T-helper 22 cell (primary cell): ENCODE data around the gene TMEM134.
"Not testable (repeated sequence)": the region's sequence is repeated elsewhere in the genome, so short reads cannot be mapped to it uniquely, and the experiment has no call there.

Source experiments
- DNase-seq: peaks from one replicate; pipeline ENCODE4 v3.0.0-alpha.2; 2020; ENCODE audit warnings: low read depth

Gene TMEM134

DNA sequence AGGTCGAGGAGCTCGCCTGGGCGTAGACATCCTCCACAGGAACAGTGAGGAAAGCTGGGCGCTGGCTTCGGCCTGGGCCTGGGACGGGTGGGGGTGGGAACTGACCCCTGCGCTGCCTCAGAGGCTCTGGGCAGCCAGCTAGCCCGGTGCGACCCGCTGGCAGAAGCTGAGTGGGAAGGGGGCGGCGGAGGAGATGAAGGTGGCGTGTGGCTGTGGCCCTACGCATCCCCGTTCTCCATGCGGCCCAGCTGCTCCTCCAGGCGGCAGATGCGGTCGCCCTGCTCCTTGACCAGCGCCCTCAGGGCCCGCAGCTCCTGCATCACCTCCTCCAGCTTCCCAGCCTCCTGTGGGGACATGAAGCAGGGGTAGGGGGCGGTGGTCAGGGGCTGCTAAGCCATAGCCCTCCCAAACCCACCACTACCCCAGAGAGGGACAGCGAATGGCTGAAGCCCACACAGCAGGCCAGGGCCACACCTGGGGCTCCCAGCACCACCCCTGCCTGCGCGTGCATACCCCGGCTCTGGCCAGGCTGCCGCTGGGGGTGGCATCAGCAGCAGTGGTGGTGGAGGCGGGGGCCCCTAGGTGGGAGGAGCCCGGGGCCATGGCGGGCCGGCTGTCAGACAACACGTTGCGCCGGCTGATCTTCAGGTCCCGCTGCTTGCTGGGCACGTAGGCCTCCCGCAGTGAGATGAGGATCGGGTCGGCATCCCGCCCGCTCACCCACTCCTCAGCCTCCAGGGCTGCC is 30.7 kb downstream of the TMEM134 start:
- peak; percentile 66 for DNase-seq

DNA sequence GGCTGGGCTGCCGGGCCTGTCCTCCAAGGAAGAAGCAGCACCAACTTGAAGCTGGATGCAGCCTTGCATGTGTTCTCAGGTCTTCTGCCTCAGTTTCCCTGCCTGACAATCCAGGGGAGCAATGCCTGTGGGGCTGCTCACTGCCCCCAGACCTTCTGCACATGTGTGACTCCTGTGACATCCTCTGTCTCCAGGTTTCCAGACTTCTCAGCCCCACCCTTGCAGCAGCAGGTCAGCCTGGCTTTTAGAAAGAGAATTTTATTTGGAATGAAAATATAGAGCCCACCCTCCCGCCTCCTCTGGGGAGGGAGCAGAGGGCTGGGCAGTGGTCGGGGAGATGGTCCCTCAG is 31.3 kb downstream of the TMEM134 start:
- DNase-seq, result no peak

DNA sequence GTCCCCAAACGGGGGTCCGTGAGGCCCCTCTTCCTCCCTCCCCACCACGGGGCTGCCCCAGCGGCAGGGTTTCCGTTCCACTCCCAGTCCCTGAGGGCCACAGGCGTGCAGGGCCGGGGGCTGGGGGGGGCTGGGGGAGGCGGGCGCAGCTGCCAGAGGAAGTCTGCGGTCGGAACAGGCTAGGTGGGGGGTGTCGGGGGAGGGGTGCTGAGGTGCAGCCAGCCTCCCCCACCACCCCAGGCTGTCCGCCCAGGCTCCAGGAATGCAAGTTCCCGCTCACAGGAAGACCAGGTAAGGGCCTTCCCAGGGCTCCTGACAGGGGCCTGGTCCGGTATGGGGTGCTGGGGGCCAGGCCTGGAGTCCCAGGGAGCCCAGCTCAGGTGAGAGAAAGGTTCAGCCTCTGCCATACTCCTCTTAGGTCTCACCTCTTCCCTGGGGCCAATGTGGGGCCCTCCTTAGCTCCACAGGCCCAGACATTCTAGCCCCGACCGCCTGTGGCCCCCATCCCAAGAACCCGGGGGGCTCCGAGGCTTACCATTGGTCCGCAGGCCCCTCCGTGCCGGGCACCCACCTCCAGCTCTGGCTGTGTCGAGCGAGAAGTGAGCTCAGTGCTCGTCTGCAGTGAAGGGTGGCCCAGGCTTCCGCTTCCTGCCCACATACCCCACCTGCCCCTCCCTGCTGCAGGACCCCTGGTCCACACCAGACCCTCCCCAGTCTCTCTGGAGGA is 31.8 kb downstream of the TMEM134 start, which contains the start of gene PTPRCAP:
Gene PTPRCAP, minus strand, starts transcription at position 601 of the 727 bp plus-strand sequence. Its CDS starts 63 bp downstream, at position 538.
- DNase-seq, result peak; percentile 77

DNA sequence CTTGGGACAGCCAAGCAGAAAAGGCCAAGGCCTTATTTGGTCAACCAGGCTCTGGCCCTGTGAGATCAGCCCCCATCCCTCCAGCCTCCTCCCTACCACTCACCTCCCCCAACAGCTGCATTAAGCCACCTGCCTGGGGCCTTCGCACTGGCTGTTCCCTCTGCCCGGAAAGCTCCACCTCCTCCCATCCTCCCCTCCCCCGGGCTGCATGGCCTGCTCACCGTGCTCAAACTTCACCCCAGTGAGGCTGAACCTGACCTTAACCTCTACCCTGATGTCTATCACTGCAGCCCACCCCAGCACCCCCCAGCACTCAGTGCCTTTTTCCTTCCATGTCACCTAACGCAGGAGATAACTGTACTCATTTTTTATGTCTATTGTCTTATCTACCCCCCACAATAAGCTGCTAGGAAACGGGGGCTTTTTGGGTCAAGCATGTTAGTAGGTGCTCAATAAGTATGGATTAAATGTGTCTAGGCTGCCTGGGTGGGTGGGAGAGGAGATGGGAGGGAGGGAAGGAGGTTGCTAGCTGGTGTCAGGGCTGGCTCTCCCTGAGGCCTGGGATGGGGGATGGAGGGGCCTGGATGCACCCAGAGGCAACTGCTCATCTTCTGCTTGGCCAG is 32.5 kb downstream of the TMEM134 start:
- DNase-seq, result no peak

DNA sequence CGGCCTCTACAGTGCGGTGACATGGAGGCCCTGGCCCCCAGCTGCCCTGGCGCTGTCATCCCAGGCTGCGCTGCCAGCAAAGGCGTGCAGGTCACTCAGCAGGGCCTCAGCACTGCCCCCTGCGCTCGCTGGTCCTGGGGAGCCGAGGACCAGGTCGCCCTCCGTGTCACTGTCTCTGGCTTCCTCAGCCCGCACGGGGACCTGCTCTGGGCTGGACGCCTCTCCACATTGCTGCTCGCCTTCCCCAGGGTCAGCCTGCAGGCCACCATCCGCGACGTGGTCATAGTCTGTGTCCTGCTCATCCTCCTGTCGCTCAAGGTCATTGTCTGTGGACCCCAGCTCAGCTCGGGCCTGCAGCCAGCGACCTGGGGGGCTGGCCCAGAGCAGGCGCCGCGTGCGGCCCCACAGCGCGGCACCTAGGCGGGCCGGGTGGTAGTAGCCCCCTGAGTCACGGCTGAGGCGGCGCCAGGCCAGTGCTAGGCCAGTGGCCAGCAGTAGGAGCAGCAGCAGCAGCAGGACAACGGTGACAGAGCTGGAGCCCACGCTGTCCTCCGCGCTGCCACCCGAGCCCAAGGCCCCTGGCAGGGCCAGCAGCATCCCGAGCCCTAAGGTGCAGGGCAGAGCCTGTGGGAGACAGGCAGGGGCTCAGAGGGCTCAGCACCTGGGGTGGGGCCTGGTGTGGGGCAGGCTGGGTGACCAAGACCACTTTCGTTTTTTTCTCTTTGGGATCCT is 33.2 kb downstream of the TMEM134 start:
- DNase-seq, result no peak

- DNase-seq, result no peak
Measured at GRCh38 chr11:67435031-67435726, 33.9 kb downstream of the TMEM134 start.

GRCh38 chr11:67434395-67434881 is 34.6 kb downstream of the TMEM134 start:
- no peak for DNase-seq

DNA sequence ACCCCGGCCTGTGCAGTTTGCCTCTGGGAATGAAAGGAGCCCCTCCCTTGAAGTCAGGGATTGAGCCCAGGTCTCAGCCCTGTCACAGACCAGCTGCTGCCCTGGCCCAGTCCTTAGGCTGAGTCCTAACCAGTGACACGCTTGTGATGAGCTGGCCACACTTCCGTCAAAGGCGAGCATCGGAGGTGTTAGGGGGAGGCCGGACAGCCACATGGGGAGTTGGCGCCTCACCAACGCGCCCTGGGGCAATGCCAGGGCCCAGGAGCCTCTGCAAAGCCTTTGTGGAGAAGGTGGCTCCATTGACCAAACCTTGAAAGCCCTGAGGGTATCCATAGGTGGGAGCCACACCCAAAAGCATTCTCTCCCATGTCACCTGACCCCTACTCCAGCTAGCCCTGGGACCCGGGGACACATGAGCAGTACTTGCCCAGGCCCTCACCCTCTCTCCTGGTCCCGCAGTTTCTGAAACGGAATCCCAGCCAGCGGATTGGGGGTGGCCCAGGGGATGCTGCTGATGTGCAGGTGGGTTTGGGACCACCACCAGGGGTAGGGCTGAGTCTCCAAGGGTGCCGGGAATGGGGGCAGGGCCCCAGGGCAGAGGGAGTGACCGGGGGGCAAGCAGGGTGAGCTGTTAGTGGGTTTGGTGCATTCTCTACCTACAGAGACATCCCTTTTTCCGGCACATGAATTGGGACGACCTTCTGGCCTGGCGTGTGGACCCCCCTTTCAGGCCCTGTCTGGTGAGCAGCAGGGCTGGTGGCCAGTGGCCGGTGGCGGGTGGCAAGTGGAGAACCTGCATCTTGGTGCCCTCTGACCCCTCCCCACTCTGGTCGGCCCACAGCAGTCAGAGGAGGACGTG is 35.3 kb downstream of the TMEM134 start:
- no peak for DNase-seq

GRCh38 chr11:67432655-67433349 is 36.2 kb downstream of the TMEM134 start:
- DNase-seq, result no peak

DNA sequence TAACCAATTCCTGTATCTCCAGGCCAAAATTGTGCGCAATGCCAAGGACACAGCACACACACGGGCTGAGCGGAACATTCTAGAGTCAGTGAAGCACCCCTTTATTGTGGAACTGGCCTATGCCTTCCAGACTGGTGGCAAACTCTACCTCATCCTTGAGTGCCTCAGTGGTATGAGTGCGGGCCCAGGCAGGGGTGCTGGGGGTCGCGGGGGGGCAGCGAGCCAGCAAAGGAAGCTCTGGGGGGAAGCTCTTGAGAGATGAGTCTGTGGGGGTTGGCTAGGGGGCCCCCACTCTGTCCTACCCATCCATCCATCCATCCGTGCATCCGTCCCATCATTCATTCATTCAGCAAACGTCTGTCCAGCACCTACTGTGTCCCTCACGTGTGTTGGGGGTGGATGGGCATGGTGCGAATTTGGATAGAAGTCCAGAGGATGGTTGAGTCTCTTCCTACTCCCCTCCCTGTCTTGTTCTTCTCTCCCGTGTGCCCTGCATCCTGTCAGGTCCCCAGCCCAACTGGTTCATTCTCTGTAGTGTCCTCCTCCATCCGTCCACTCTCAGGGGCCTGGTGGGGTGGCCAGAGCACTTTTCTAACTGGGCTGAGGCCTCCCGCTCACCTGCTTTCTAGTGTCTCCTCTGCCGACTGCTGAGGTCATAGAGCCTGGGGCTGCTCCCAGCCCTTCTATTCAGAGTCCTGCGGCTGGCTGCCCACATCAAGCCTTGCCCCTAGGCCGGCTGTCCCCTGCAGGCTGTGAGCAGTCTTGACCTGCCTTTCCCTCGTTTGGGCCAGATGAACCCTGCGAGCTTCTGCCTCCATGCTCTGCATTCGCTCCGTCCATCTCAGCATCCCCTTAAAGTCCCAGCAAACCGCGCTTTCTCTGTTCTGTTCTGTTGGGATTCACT is 37.5 kb downstream of the TMEM134 start:
- DNase-seq, result no peak

DNA sequence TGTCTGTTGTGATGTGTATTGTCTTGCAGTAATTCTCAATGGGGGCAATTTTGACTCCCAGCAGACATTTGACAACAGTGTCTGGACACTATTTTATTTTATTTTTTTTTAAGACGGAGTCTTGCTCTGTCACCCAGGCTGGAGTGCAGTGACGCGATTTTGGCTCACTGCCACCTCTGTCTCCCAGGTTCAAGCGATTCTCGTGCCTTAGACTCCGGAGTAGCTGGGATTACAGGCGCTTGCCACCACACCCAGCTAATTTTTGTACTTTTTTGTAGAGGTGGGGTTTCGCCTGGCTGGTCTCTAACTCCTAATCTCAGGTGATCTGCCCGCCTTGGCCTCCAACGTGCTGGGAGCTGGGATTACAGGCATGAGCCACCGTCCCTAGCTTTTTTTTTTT is 39.3 kb downstream of the TMEM134 start:
- DNase-seq, result no peak

- no peak for DNase-seq
Measured at GRCh38 chr11:67429038-67429668, 39.9 kb downstream of the TMEM134 start.

DNA sequence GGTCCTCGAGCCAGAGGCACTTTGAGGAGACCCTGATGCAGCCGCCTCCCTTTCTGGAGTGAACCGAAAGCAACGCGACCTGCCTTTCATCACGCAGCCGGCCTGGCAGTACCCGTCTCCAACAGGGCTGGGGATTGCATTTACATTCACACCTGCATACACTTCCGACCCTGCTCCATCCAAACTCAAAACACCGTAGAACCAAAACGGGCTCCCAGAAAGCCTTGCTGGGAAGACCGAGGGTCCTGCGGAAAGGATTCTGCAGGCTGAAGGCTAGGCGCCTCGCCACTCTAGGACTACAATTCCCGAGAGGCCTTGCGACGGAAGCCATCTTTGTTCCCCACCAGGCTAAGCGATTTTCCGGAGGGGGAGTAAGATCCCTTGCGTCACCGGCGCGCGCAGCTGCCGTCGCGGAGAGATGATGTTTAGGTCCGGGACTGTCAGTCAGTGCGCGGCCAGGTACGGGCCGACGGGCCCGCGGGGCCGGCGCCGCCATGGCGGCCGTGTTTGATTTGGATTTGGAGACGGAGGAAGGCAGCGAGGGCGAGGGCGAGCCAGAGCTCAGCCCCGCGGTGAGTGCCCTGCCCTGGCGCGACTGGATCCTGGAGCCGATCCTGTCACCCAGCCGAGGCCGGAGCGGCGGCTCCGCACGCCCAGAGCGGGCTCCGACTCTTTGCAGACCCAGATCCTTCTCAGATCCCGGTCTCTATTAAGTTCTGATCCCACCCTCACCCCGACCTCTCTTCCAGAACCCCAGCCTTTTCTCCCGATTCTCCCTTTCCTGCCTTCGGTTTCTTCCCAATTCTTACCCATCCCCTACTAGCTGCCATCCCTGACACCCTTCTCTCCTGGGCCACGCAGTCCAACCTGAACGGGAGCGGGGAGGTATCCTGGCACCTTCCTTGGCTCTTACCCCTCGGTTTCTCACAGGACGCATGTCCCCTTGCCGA is 40.7 kb downstream of the TMEM134 start, which contains the start of gene RPS6KB2:
Gene RPS6KB2, plus strand, starts transcription at position 443 of the 950 bp plus-strand sequence. Its CDS starts 52 bp downstream, at position 495.
- DNase-seq, result peak; percentile 97

- not testable (repeated sequence) for DNase-seq
Measured at GRCh38 chr11:67427364-67427859, 41.6 kb downstream of the TMEM134 start.

DNA sequence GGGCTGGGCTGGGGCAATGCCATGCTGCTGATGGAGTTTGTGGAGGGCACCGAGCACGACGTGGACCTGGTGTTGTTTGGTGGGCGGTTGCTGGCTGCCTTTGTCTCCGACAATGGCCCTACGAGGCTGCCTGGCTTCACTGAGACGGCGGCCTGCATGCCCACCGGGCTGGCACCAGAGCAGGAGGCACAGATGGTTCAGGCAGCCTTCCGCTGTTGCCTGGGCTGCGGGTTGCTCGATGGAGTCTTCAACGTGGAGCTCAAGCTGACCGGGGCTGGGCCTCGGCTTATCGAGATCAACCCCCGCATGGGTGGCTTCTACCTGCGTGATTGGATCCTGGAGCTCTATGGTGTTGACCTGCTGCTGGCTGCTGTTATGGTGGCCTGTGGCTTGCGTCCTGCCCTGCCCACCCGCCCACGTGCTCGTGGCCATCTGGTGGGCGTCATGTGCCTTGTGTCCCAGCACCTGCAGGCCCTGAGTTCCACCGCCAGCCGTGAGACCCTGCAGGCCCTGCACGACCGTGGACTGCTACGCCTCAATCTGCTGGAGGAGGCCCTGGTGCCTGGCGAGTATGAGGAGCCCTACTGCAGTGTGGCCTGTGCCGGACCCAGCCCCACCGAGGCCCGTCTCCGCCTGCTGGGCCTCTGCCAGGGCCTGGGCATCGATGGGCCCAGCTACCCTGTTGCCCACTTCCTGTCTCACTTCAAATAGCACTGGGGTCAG is 45.0 kb downstream of the TMEM134 start:
- DNase-seq, result no peak

DNA sequence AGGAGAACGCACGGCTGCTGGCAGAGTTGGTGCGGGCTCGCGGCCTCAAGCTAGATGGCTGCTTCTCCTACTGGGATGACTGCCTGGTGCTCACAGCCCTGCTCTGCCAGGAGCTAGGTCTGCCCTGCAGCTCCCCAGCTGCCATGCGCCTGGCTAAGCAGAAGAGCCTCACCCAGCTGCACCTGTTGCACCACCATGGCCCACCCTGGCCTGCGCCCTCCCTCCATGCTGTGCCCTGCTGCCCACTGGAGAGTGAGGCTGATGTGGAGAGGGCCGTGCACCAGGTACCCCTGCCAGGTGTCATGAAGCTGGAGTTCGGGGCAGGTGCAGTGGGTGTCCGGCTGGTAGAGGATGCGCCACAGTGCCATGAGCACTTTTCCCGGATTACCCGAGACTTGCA is 45.6 kb downstream of the TMEM134 start:
- DNase-seq, result no peak
